GM10266 (cell line): ENCODE measurements around the gene UST.
"Not testable (repeated sequence)": the region's sequence is repeated elsewhere in the genome, so short reads cannot be mapped to it uniquely, and the experiment has no call there.

Source experiments
- DNase-seq: peaks from one replicate; pipeline ENCODE4 v3.0.0; 2012; ENCODE audit errors: extremely low spot score
- CTCF ChIP-seq: IDR thresholded peaks from 2 replicates; pipeline ENCODE4 v1.5.1; 2012; ENCODE audit warnings: mild to moderate bottlenecking, low read depth; ENCODE audit not compliant: control insufficient read depth, insufficient read depth; ENCODE audit errors: missing control alignments

UST gene

GRCh38 chr6:148996815-148997214, 250.0 kb downstream of the UST start:
- no peak for TF ChIP-seq CTCF
- DNase-seq: no peak

- no peak for DNase-seq
- TF ChIP-seq CTCF: no peak
These were observed 251.0 kb downstream of the UST start for GRCh38 chr6:148997865-148998264.

- no peak for TF ChIP-seq CTCF
- DNase-seq: no peak
These were observed 251.9 kb downstream of the UST start for GRCh38 chr6:148998704-148999103.

- no peak for DNase-seq
- no peak for TF ChIP-seq CTCF
These were observed 252.7 kb downstream of the UST start for GRCh38 chr6:148999501-148999900.

- no peak for TF ChIP-seq CTCF
- no peak for DNase-seq
These were observed 253.2 kb downstream of the UST start for GRCh38 chr6:148999929-149000468.

- TF ChIP-seq CTCF: no peak
- no peak for DNase-seq
These were observed 254.6 kb downstream of the UST start for GRCh38 chr6:149001422-149001821.

- DNase-seq: no peak
- no peak for TF ChIP-seq CTCF
These were observed 256.7 kb downstream of the UST start for GRCh38 chr6:149003560-149003959.

GRCh38 chr6:149004664-149005063, 257.8 kb downstream of the UST start:
- no peak for DNase-seq
- no peak for TF ChIP-seq CTCF

- DNase-seq: not testable (repeated sequence)
These were observed 259.4 kb downstream of the UST start for GRCh38 chr6:149006236-149006635.
